Smooth muscle cell (in vitro differentiated cells): ENCODE results near the gene CAPN10. TPM values are rescaled to one million over a fixed set of nuclear protein-coding genes. Genes with fewer than 3 reads are reported as not detected.

ENCODE experiments used
- DNase-seq: peaks from one replicate; lab custom pipeline; 2025; ENCODE audit not compliant: unreplicated experiment; lab: John Stamatoyannopoulos, UW
- H2AFZ ChIP-seq: fragments of 200-600 bp; sonication (generic); 2 replicates; pipeline ENCODE4 v1.6.0; 2016; ENCODE audit warnings: antibody characterized with exemption, low read depth, mild to moderate bottlenecking
- H3F3A ChIP-seq: fragments of 200-600 bp; sonication (generic); 2 replicates; pipeline ENCODE4 v1.6.0; 2017; ENCODE audit warnings: antibody characterized with exemption, low read depth
- H3K27ac ChIP-seq: fragments of 200-600 bp; sonication (generic); 2 replicates; pipeline ENCODE4 v1.5.1; 2016; ENCODE audit warnings: low read depth, mild to moderate bottlenecking
- H3K27me3 ChIP-seq: fragments of 200-600 bp; sonication (generic); 2 replicates; pipeline ENCODE4 v1.6.1; 2016; ENCODE audit warnings: low read depth, mild to moderate bottlenecking
- H3K36me3 ChIP-seq: fragments of 200-600 bp; sonication (generic); 2 replicates; pipeline ENCODE4 v1.5.1; 2016; ENCODE audit warnings: low read depth
- H3K4me1 ChIP-seq: fragments of 200-600 bp; sonication (generic); 2 replicates; pipeline ENCODE4 v1.5.1; 2016; ENCODE audit warnings: low read depth
- H3K4me2 ChIP-seq: fragments of 200-600 bp; sonication (generic); 2 replicates; pipeline ENCODE4 v1.6.0; 2016; ENCODE audit warnings: mild to moderate bottlenecking
- H3K4me3 ChIP-seq: fragments of 200-600 bp; sonication (generic); 2 replicates; pipeline ENCODE4 v1.5.1; 2016; ENCODE audit warnings: mild to moderate bottlenecking
- H3K79me2 ChIP-seq: fragments of 200-600 bp; sonication (generic); 2 replicates; pipeline ENCODE4 v1.6.0; 2016; ENCODE audit warnings: low read depth, mild to moderate bottlenecking
- H3K9ac ChIP-seq: fragments of 200-600 bp; sonication (generic); 2 replicates; pipeline ENCODE4 v1.6.0; 2016; ENCODE audit warnings: low read depth
- H3K9me3 ChIP-seq: fragments of 200-600 bp; sonication (generic); replicated peaks from 2 replicates; pipeline ENCODE4 v1.5.1; 2016; ENCODE audit warnings: low read depth
- H4K20me1 ChIP-seq: fragments of 200-600 bp; sonication (generic); 2 replicates; pipeline ENCODE4 v1.6.0; 2016; ENCODE audit warnings: low read depth
- whole genome bisulfite sequencing: methylation state at CpG from one replicate; pipeline ENCODE4 v1.1.7; 2016; ENCODE audit warnings: low lambda C conversion rate; 5-methylcytosine and 5-hydroxymethylcytosine counted together
- polyA plus RNA-seq: library from polyadenylated mRNA; unstranded; fragments of >200 nt; fragmentation: Nextera tagmentation; extraction: Ambion mirVana; gene quantifications from 2 replicates; pipeline ENCODE4 v1.2.1, GENCODE V29; 2016
- total RNA-seq: library from RNA; depleted of rRNA; stranded (reverse); fragments of >200 nt; gene quantifications from 2 replicates; pipeline ENCODE4 v1.2.3, GENCODE V29; 2014
- TF ChIP-seq, protein P1 (sequence below): fragments of 200-600 bp; sonication (generic); IDR thresholded peaks from 2 replicates; pipeline ENCODE4 v1.5.1; 2017; ENCODE audit warnings: borderline replicate concordance, mild to moderate bottlenecking, antibody characterized with exemption; ENCODE audit not compliant: insufficient read depth, poor library complexity, severe bottlenecking

The CAPN10 gene
- total and polyA plus RNA-seq, 2 experiments from 2014 or later, result 6.6 to 17.0 TPM

DNA sequence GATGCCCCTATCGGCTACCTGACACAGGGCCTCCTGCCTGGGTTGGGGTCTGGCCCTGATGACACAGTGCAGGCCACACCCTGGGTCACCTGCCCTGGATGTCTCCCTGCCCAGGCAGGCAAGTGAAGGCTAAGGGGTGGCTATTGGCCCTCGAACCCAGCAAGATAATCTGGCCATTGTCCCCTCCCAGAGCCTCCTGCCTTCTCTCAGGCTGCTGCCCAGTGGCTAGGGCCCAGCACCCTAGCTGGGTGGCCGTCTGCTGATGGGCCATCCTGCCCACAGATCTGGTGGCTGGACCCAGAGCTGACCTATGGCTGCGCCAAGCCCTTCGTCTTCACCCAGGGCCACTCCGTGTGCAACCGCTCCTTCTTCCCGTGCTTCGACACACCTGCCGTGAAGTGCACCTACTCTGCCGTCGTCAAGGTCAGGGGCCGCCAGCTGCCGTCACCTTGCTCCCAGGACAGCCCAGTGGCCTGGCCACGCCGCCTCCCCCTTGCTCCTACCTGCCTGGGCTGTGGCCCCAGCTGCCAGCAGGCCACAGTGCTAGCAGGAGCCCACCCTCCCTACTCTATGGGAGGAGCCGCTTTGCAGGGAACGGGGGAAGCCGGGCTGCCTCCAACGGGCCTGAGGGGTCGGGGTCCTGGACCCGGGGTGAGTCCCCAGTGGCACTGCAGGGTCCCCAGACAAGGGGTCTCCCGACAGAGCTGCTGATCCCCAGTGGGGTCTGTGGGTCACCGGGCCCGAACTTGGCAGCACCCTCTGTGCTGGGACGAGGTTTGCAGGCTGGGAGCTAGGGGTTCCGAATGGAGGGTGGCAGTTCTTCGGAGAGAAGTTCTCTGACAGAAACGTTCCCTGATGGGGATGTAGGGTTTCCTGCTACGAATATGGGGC is 14.1 kb upstream of the CAPN10 start:
- H3K36me3 ChIP-seq, result no peaks in the 10 kb centered on the region
- H3K9me3 ChIP-seq, result no peaks in the 10 kb centered on the region
- no peak overlapping the region for H3K4me3 ChIP-seq
- H2AFZ ChIP-seq, result no peak overlapping the region
- WGBS, result 96% methylated on average over 30 of the region's 30 CpGs
- H3K9ac ChIP-seq, result no peak overlapping the region
- H3K4me2 ChIP-seq, result no peak overlapping the region
- TF ChIP-seq, protein P1, sequence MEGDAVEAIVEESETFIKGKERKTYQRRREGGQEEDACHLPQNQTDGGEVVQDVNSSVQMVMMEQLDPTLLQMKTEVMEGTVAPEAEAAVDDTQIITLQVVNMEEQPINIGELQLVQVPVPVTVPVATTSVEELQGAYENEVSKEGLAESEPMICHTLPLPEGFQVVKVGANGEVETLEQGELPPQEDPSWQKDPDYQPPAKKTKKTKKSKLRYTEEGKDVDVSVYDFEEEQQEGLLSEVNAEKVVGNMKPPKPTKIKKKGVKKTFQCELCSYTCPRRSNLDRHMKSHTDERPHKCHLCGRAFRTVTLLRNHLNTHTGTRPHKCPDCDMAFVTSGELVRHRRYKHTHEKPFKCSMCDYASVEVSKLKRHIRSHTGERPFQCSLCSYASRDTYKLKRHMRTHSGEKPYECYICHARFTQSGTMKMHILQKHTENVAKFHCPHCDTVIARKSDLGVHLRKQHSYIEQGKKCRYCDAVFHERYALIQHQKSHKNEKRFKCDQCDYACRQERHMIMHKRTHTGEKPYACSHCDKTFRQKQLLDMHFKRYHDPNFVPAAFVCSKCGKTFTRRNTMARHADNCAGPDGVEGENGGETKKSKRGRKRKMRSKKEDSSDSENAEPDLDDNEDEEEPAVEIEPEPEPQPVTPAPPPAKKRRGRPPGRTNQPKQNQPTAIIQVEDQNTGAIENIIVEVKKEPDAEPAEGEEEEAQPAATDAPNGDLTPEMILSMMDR, result no peak
- no peaks in the 10 kb centered on the region for H3K4me1 ChIP-seq
- peaks cover 18% of the 10 kb centered on the region for H4K20me1 ChIP-seq
- no peak for DNase-seq
- no peaks in the 10 kb centered on the region for H3F3A ChIP-seq
- H3K79me2 ChIP-seq, result no peaks in the 10 kb centered on the region
- no peaks in the 10 kb centered on the region for H3K27me3 ChIP-seq
- H3K27ac ChIP-seq, result no peak overlapping the region

DNA sequence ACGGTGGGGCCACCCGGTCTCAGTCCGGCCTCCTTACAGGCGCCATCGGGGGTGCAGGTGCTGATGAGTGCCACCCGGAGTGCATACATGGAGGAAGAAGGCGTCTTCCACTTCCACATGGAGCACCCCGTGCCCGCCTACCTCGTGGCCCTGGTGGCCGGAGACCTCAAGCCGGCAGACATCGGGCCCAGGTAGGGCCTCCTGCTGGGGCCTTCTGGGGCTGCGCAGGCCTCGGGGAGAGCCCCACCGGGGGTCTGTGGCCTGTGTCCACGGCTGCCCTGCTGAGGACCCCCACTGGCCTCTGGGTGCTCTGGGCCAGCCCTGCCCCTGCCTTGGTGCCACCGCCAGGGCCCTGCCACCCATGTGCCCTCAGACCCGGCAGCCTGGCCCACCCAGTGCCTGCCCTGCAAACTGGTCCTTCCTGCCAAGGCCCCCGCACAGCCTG is 13.4 kb upstream of the CAPN10 start:
- no peak overlapping the region for H3K27ac ChIP-seq
- H3F3A ChIP-seq, result no peaks in the 10 kb centered on the region
- WGBS, result 91% methylated on average over 20 of the region's 20 CpGs
- H4K20me1 ChIP-seq, result peaks cover 24% of the 10 kb centered on the region
- H3K27me3 ChIP-seq, result no peaks in the 10 kb centered on the region
- no peak overlapping the region for H3K9ac ChIP-seq
- TF ChIP-seq, protein P1, result no peak
- H3K9me3 ChIP-seq, result no peaks in the 10 kb centered on the region
- H3K4me3 ChIP-seq, result no peak overlapping the region
- H3K79me2 ChIP-seq, result no peaks in the 10 kb centered on the region
- no peaks in the 10 kb centered on the region for H3K4me1 ChIP-seq
- no peak for DNase-seq
- H3K36me3 ChIP-seq, result no peaks in the 10 kb centered on the region
- no peak overlapping the region for H3K4me2 ChIP-seq
- no peak overlapping the region for H2AFZ ChIP-seq

DNA sequence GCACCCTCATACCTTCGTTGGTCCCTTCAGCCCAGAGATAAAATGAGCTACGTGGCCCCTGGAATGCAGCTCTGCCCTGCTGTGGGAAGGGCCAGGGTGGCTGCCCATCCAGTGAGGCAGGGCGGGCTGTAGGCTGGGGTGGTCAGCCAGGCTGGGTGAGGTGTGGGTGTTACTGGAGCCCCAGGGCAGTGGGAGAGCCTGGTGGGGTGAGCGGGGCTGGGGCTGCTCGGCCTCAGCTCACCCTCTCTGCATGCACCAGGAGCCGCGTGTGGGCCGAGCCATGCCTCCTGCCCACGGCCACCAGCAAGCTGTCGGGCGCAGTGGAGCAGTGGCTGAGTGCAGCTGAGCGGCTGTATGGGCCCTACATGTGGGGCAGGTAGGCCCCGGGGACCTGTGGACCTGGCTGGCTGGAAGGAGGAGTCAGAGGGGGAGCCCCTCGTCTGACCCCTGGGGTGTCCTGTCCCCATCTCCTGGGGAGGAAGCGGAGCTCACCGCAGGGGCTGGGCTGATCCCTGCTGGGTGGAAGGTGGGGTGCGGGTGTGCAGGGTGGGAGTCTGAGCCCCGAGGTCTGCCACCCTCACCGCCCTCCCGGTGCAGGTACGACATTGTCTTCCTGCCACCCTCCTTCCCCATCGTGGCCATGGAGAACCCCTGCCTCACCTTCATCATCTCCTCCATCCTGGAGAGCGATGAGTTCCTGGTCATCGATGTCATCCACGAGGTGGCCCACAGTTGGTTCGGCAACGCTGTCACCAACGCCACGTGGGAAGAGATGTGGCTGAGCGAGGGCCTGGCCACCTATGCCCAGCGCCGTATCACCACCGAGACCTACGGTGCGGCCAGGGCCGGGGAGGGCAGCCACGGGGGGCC is 12.8 kb upstream of the CAPN10 start:
- Histone ChIP-seq H3K4me1 (no peaks in the 10 kb centered on the region), H4K20me1 (peaks cover 30% of the 10 kb centered on the region), H3K27ac (no peak overlapping the region), H3K4me3 (no peak overlapping the region), H3K79me2 (no peaks in the 10 kb centered on the region), H3F3A (no peaks in the 10 kb centered on the region), H3K27me3 (no peaks in the 10 kb centered on the region), H3K9me3 (no peaks in the 10 kb centered on the region), H3K36me3 (no peaks in the 10 kb centered on the region), H3K9ac (no peak overlapping the region), H2AFZ (no peak overlapping the region), H3K4me2 (no peak overlapping the region)
- DNase-seq, result no peak
- 95% methylated on average over 35 of the region's 37 CpGs for WGBS
- TF ChIP-seq, protein P1, result no peak
